ENCODE results near the gene NXNL1.
A peak's percentile ranks its signal among the peaks of the same experiment; 100 is the strongest.

The NXNL1 gene

GRCh38 chr19:17419621-17420474 is 40.9 kb downstream of the NXNL1 start, which contains the start of gene MVB12A:
TSS of gene MVB12A (plus strand) at chr19:17420047. CDS start at chr19:17420136, 89 bp downstream.
- ATAC-seq (peak; percentile 96), DNase-seq (peak; percentile 97)

DNA sequence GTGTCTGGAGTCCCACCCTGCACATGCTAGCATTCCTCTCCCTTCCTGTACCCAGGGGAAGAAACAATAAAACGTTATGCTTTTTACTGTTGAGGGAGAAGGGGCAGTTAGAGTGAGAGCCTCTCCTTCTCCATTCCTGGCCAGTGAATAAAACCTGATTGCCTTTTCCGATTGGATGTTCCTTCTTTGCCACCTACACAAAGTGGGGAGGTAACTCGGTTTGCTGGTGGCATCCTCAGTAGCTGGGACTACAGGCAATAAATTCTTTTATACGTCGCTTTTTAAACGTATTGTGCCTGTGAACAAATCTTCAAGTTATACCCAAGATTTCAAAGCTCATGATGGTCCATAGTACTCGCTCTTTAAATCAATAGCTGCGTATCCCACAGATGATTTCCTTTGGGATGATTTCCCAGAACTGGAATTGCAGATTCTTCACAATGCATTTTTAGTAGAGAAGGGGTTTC is 41.5 kb downstream of the NXNL1 start:
- ATAC-seq (no peak), DNase-seq (no peak)

DNA sequence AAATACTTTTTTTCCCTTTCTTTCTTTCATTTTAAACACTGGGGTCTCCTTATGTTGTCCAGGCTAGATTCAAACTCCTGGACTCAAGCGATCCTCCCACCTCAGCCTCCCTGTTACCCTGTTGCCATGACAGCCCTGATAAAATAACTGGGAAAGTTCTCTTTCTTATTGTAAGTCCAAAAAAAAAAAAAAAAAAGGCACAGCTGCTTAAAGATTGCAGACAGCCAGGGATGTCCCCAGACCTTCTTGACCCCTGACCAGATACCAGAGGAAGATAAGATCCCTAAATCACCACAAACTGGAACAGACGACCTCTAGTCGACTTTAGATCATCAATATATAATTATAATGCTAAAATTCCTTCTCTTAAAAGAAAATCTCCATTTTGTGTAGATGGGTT is 42.0 kb downstream of the NXNL1 start:
- ATAC-seq (no peak), DNase-seq (no peak)

DNA sequence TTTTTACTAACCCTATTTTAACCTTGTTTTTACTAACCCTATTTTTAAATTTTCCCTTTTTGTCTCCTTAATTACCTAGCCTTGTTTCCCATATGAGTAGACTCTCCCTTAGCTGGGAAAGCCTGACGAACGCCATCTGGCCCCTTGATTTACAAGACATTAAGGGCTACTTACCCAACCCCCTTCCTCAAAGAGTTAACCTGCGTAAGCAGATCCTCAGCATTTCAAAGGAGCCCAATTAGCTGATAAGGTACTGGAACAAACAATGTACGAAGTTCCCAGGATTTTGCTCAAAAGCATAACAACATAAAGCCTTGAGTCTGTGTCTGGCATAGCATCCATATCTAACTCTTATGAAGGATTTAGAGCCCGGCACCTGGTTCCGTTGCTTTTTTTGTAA is 45.6 kb downstream of the NXNL1 start:
- ATAC-seq (no peak), DNase-seq (no peak)

DNA sequence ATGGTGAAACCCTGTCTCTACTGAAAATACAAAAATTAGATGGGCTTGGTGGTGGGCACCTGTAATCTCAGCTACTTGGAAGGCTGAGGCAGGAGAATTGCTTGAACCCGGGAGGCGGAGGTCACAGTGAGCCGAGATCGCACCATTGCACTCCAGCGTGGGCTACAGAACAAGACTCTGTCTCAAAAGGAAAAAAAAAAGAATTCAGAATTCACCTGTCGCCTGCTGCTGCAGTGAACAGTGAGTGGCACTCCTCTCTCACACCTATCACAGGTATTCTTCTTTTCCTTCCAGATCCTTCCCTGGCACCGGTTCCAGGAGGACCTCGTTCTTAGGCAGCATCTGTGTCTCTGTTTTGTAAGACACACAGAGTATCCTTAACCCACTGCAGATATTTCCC is 46.6 kb downstream of the NXNL1 start:
- no peak for ATAC-seq
- DNase-seq: no peak

DNA sequence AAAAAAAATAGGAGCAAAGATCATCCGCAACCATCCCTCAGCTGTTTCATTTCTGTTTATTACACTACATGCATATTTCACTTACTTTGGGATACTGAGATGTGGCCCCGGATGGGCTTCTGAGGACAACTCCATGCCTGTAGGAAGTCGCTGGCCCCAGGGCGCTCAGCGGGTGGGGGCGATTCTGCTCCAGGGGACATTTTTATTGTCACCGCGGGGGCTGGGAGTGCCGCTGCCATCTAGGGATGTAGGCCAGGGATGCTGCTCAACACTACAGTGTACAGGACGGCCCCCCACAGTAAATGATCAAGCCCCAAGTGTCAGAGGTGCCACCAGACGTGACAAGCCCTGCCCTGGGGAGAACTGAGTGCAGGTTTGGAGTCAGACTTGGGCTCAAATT is 48.9 kb downstream of the NXNL1 start:
- ATAC-seq (no peak), DNase-seq (no peak)

DNA sequence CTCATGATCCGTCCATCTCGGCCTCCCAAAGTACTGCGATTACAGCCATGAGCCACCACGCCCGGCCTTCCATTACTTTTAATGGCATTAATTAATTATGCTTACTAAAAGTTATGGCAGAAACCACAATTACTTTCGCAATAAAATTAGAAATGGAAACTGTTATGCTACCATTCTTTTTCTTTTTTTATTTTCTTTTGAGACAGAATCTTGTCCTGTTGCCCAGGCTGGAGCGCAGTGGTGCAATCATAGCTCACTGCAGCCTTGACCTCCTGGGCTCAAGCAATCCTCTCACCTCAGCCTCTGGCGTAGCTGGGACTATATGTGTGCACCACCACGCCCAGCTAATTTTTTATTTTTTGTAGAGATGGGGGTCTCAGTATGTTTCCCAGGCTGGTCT is 50.7 kb downstream of the NXNL1 start:
- DNase-seq (no peak), ATAC-seq (no peak)

- no peak for DNase-seq
- no peak for ATAC-seq
Observed at GRCh38 chr19:17406887-17407196, 53.9 kb downstream of the NXNL1 start.

DNA sequence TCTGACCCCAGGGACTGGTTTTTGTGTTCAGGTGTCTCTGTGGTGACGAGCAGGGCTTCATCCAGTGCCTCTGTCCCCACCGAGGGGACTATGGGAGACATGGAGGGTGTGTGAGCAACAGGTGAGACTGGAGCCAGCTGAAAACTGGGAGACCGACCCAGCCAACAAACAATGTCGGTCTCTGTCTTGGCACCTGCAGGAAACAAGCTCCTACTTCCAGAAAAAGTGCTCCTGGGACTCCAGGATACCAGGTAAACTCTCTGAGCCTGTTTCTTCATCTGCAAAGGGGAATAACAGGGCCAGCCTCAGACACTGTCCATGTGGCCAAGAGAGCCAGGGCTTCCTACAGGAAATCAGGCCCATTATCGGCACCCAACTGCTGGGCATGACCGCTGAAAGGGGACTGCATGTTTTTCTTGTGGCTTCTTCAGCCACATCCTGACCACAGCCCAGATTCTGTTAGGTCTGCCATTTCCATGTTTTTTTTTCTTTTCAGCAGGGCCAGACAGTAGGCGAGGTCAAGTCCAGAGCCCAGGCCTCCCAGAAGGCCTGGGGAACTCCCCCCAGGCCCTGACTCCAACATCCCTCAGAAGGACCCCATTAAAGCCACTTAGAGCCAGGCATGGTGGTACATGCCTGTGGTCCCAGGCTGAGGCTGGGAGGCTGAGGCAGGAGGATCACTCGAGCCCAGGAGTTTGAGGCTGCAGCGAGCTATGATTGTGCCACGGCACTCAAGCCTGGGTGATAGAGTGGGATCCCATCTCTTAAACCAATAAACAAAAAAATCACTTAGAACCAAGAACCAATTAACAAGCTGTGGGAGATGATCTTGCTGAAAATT is 54.5 kb downstream of the NXNL1 start:
- DNase-seq (peak; percentile 48), ATAC-seq (no peak)

All from stimulated activated naive CD8-positive, alpha-beta T cell treated with anti-CD3 and anti-CD28 coated beads, Interleukin-15, Interleukin-2, amounts not matched to agents 100 U/mL and 50 U/mL, for 24 hours (primary cell).